Gastrocnemius medialis (tissue), 4 donors: ENCODE measurements around the gene MSI2. TPM values are rescaled to one million over a fixed set of nuclear protein-coding genes. Genes with fewer than 3 reads are reported as not detected.

Experiments used
- ATAC-seq, 2 donors: fragments of 150-250 bp; one replicate each; pipeline ENCODE4 v1.9.1; 2016
- DNase-seq, 2 donors: peaks; one replicate each; pipeline ENCODE4 v3.0.0-alpha.2; 2019
- H3K27ac ChIP-seq, 4 donors: fragments of 200-600 bp; sonication (generic); 1 replicate in 1 of 4; 2 replicates in 3 of 4; pipeline ENCODE4 v1.5.1; 2016 to 2018; ENCODE audit warnings: mild to moderate bottlenecking in 2 of 4, moderate library complexity in 1 of 4
- H3K27me3 ChIP-seq, 3 donors: fragments of 200-600 bp; sonication (generic) in 2 of 3; 1 replicate in 1 of 3; 2 replicates in 2 of 3; pipeline versions ENCODE4 v1.5.1 to v1.6.0; 2016 to 2019; ENCODE audit warnings: mild to moderate bottlenecking in 1 of 3, moderate library complexity in 1 of 3
- H3K36me3 ChIP-seq, 2 donors: fragments of 200-600 bp; sonication (generic) in 1 of 2; one replicate each; pipeline ENCODE4 v1.5.1; 2017 to 2018
- H3K4me1 ChIP-seq, 2 donors: fragments of 200-600 bp; sonication (generic) in 1 of 2; one replicate each; pipeline ENCODE4 v1.5.1; 2016 to 2017; ENCODE audit warnings: mild to moderate bottlenecking in 2 of 2
- H3K4me3 ChIP-seq, 4 donors: fragments of 200-600 bp; sonication (generic) in 3 of 4; 1 replicate in 1 of 4; 2 replicates in 3 of 4; pipeline ENCODE4 v1.5.1; 2016 to 2019; ENCODE audit warnings: mild to moderate bottlenecking in 2 of 4
- H3K9me3 ChIP-seq, 3 donors: fragments of 200-600 bp; sonication (generic) in 2 of 3; 1 replicate in 1 of 3; 2 replicates in 2 of 3; pipeline ENCODE4 v1.5.1; 2016 to 2019
- POLR2A ChIP-seq, 2 donors: fragments of 450-650 bp; IDR thresholded peaks; one replicate each; pipeline ENCODE4 v1.6.1; 2017; ENCODE audit warnings: antibody characterized with exemption in 2 of 2, mild to moderate bottlenecking in 2 of 2, moderate library complexity in 2 of 2
- in situ Hi-C, 4 donors: fragments of 200-750 bp; cut with MboI; loops; one replicate each; pipeline versions ENCODE4 v1.15.0 to v1.8.0; 2017; ENCODE audit warnings: low sequenced_read_pairs in 4 of 4
- intact Hi-C: fragments of 100-400 bp; cut with DNase I; formaldehyde crosslinking; loops from one replicate; pipeline ENCODE4 v1.15.1; 2023; ENCODE audit warnings: low total_unique reads
- total RNA-seq, 4 donors: library from RNA; depleted of rRNA; stranded (reverse); fragments of >200 nt; gene quantifications; one replicate each; pipeline versions ENCODE4 v1.1.0 to v1.2.3, GENCODE V29; 2016
- TF ChIP-seq, protein P1 (sequence below), 5 experiments: fragments of 450-650 bp in 3 of 5; fragments of 200-600 bp in 2 of 5; sonication (generic) in 2 of 5; IDR thresholded peaks in 4 of 5; conservative IDR thresholded peaks in 1 of 5; 1 replicate in 4 of 5; 2 replicates in 1 of 5; pipeline ENCODE4 v1.5.1; 2016 to 2019; ENCODE audit warnings: antibody characterized with exemption in 5 of 5, mild to moderate bottlenecking in 3 of 5, moderate library complexity in 3 of 5

Gene MSI2
- total RNA-seq, 4 donors from 2014 or later: 33.1 to 66.2 (median 48.5) TPM

DNA sequence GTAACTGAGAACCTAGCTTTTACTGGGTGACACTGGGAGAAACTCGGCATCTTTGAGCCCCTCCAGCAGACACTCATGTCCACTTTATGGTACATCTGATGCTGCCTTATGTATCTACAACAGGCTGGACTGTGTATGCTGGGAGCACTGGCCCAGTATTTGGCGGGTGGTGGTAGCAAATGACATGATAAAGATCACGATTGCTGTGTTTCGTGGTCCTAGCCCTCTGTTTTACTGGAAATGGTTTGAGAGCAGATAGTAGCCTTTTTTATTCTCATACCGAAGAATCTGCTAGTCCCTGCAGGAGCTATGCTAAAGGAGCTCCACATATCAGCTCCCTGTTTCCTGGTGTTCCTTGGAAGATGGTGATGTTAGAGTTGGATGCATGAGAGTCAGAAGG, 338.4 kb downstream of the MSI2 start:
- H3K9me3 ChIP-seq: no peaks in the 10 kb centered on the region
- H3K27me3 ChIP-seq: no peaks in the 10 kb centered on the region
- ATAC-seq (no peak), DNase-seq (no peak)
- peaks cover 24 to 28% of the 10 kb centered on the region in 2 donors for H3K4me1 ChIP-seq
- intact Hi-C loops: loop anchor here (10.0 kb wide), 1 partner anchor 400 kb away; no protein-coding TSS in a partner anchor
- no peak overlapping the region for H3K4me3 ChIP-seq
- peak overlapping the region; percentile 9 to 87 (median 36) for H3K27ac ChIP-seq
- in situ Hi-C loops: loop anchor here in 1 of 4 donors (25.0 kb wide), 1 partner anchor 393 kb away; the partner anchor contains the start of gene VEZF1
- TF ChIP-seq, protein P1, sequence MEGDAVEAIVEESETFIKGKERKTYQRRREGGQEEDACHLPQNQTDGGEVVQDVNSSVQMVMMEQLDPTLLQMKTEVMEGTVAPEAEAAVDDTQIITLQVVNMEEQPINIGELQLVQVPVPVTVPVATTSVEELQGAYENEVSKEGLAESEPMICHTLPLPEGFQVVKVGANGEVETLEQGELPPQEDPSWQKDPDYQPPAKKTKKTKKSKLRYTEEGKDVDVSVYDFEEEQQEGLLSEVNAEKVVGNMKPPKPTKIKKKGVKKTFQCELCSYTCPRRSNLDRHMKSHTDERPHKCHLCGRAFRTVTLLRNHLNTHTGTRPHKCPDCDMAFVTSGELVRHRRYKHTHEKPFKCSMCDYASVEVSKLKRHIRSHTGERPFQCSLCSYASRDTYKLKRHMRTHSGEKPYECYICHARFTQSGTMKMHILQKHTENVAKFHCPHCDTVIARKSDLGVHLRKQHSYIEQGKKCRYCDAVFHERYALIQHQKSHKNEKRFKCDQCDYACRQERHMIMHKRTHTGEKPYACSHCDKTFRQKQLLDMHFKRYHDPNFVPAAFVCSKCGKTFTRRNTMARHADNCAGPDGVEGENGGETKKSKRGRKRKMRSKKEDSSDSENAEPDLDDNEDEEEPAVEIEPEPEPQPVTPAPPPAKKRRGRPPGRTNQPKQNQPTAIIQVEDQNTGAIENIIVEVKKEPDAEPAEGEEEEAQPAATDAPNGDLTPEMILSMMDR (IDR thresholded peaks at IDR 0.05 in 4 of 5, conservative IDR thresholded peaks at IDR 0.05 in 1 of 5): no peak
- no peak for TF ChIP-seq POLR2A (IDR thresholded peaks at IDR 0.05)
- H3K36me3 ChIP-seq: no peaks in the 10 kb centered on the region

- DNase-seq (no peak), ATAC-seq (no peak)
- TF ChIP-seq, protein P1 (IDR thresholded peaks at IDR 0.05 in 4 of 5, conservative IDR thresholded peaks at IDR 0.05 in 1 of 5): no peak
- no peak for TF ChIP-seq POLR2A (IDR thresholded peaks at IDR 0.05)
- no peaks in the 10 kb centered on the region for H3K9me3 ChIP-seq
- no peaks in the 10 kb centered on the region for H3K27me3 ChIP-seq
- H3K27ac ChIP-seq: peak overlapping the region in 1 of 4 donors; percentile 9
- H3K4me1 ChIP-seq: peaks cover 19 to 21% of the 10 kb centered on the region in 2 donors
- H3K4me3 ChIP-seq: no peak overlapping the region
- H3K36me3 ChIP-seq: no peaks in the 10 kb centered on the region
- intact Hi-C loops: loop anchor here (10.0 kb wide), 1 partner anchor 399 kb away; no protein-coding TSS in a partner anchor
- in situ Hi-C loops: loop anchor here in 1 of 4 donors (25.0 kb wide), 1 partner anchor 392 kb away; the partner anchor contains the start of gene VEZF1
Observed at GRCh38 chr17:57595426-57595825, 339.1 kb downstream of the MSI2 start.

DNA sequence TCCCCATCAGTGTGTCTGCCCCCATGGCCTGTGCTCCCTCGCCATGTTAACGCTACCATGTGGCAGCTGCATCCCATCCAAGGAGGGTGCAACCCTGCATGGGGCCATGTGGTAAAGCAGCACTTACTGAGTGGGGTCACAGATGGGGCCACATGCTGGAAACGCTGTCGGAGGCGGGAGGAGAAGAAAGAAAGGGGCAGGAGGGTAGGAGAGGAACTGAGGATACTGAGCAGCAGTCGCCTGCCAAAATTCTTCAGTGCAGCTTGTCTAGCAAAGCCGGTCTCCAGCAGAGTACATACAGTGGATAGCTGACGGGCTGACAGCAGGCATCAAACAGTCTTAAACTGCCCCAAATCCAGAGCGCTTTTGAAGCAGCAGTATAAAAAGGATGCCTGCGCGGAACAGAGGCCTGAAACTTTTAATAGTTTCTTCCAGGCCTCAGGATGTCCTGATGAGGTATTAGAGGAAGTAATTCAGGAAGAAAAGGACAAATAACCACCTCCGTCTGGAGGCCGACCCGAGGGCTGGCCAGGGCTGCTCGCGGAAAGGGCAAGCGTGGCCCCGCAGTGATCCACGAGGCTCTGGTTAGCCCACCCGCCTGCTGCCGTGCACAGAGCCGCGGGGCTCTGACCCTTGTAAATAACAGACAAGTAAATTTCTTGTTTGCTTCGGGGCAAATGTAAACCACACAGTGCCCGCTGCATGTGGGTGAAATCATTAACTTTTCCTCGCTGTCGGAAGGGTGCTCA, 339.8 kb downstream of the MSI2 start:
- Histone ChIP-seq H3K27ac (peak overlapping the region in 2 of 4 donors; percentile 1 to 14), H3K36me3 (no peaks in the 10 kb centered on the region), H3K9me3 (no peaks in the 10 kb centered on the region), H3K4me1 (peaks cover 18 to 19% of the 10 kb centered on the region in 2 donors), H3K4me3 (no peak overlapping the region), H3K27me3 (no peaks in the 10 kb centered on the region)
- DNase-seq: no peak
- ATAC-seq: no peak
- no peak for TF ChIP-seq POLR2A (IDR thresholded peaks at IDR 0.05)
- TF ChIP-seq, protein P1 (IDR thresholded peaks at IDR 0.05 in 4 of 5, conservative IDR thresholded peaks at IDR 0.05 in 1 of 5): no peak
- intact Hi-C loops: loop anchor here (2.0 to 10.0 kb wide), 2 partner anchors 239 to 399 kb away; no protein-coding TSS in a partner anchor
- in situ Hi-C loops: loop anchor here in 1 of 4 donors (25.0 kb wide), 1 partner anchor 391 kb away; the partner anchor contains the start of gene VEZF1

GRCh38 chr17:57597101-57597500, 340.8 kb downstream of the MSI2 start:
- ATAC-seq: no peak
- peak overlapping the region; percentile 37 to 65 (median 58) for H3K27ac ChIP-seq
- no peaks in the 10 kb centered on the region for H3K27me3 ChIP-seq
- DNase-seq: no peak
- H3K4me3 ChIP-seq: no peak overlapping the region
- in situ Hi-C loops: loop anchor here in 1 of 4 donors (25.0 kb wide), 1 partner anchor 390 kb away; the partner anchor contains the start of gene VEZF1
- H3K36me3 ChIP-seq: no peaks in the 10 kb centered on the region
- intact Hi-C loops: loop anchor here (2.0 to 10.0 kb wide), 2 partner anchors 238 to 398 kb away; no protein-coding TSS in a partner anchor
- H3K4me1 ChIP-seq: peaks cover 18 to 19% of the 10 kb centered on the region in 2 donors
- no peak for TF ChIP-seq POLR2A (IDR thresholded peaks at IDR 0.05)
- TF ChIP-seq, protein P1 (IDR thresholded peaks at IDR 0.05 in 4 of 5, conservative IDR thresholded peaks at IDR 0.05 in 1 of 5): no peak
- H3K9me3 ChIP-seq: no peaks in the 10 kb centered on the region
